CD4-positive, alpha-beta T cell (primary cell): Measurements from ENCODE around the gene WDR27. TPM values are rescaled to one million over a fixed set of nuclear protein-coding genes. Genes with fewer than 3 reads are reported as not detected.

Source experiments
- ATAC-seq: fragments of 200-7000 bp; cut with Tn5 transposase; one replicate; pipeline ENCODE4 v1.10.0; 2022; ENCODE audit warnings: mild to moderate bottlenecking; ENCODE audit not compliant: poor library complexity
- CTCF ChIA-PET: fragments of 350-600 bp; sonication (Branson Sonifier 250); formaldehyde crosslinking; loops from one replicate; lab custom pipeline; 2021; ENCODE audit warnings: antibody characterized with exemption, inconsistent platforms; lab: Charles Lee
- POLR2A ChIA-PET: fragments of 350-600 bp; sonication (Branson Sonifier 250); formaldehyde crosslinking; loops from one replicate; lab custom pipeline; 2021; ENCODE audit warnings: antibody characterized with exemption, inconsistent platforms; lab: Charles Lee
- DNase-seq, 14 experiments: peaks; one replicate each; pipeline ENCODE4 v3.0.0-alpha.2; 2013 to 2020; ENCODE audit warnings: mixed read lengths in 2 of 14
- H3K27ac ChIP-seq, 2 donors: one replicate each; pipeline versions ENCODE4 v1.5.1 to v1.7.0; 2013; ENCODE audit warnings: low read length in 2 of 2, low read depth in 1 of 2, mild to moderate bottlenecking in 1 of 2
- H3K27me3 ChIP-seq, 2 experiments: 1 replicate in 1 of 2; 2 replicates in 1 of 2; pipeline versions ENCODE4 v1.6.1 to v1.7.0; 2013; ENCODE audit warnings: low read length in 2 of 2, control low read depth in 1 of 2, mild to moderate bottlenecking in 1 of 2, moderate library complexity in 1 of 2; ENCODE audit not compliant: insufficient read depth in 2 of 2, control insufficient read depth in 1 of 2
- H3K36me3 ChIP-seq: one replicate; pipeline ENCODE4 v1.6.1; 2013; ENCODE audit warnings: low read length, control low read depth; ENCODE audit not compliant: insufficient read depth
- H3K4me1 ChIP-seq: one replicate; pipeline ENCODE4 v1.6.1; 2013; ENCODE audit warnings: low read length, control low read depth; ENCODE audit not compliant: insufficient read depth
- H3K4me3 ChIP-seq: one replicate; pipeline ENCODE4 v1.5.1; 2013; ENCODE audit warnings: mild to moderate bottlenecking, low read length, moderate library complexity
- H3K9me3 ChIP-seq, 2 experiments: 1 replicate in 1 of 2; 2 replicates in 1 of 2; pipeline versions ENCODE4 v1.6.1 to v1.7.0; 2013; ENCODE audit warnings: low read length in 2 of 2, mild to moderate bottlenecking in 2 of 2, control low read depth in 1 of 2, moderate library complexity in 1 of 2; ENCODE audit not compliant: control insufficient read depth in 1 of 2, insufficient read depth in 1 of 2
- H3K27ac Mint-ChIP-seq: one replicate; pipeline ENCODE4 v1.8.0; 2020; ENCODE audit warnings: mixed read lengths
- H3K27me3 Mint-ChIP-seq: one replicate; pipeline ENCODE4 v1.8.0; 2021; ENCODE audit warnings: mixed read lengths
- H3K36me3 Mint-ChIP-seq: one replicate; pipeline ENCODE4 v1.8.0; 2021; ENCODE audit warnings: low read depth, mixed read lengths
- H3K4me1 Mint-ChIP-seq: one replicate; pipeline ENCODE4 v1.8.0; 2021; ENCODE audit warnings: low read depth, mixed read lengths
- H3K4me3 Mint-ChIP-seq: one replicate; pipeline ENCODE4 v1.8.0; 2020; ENCODE audit warnings: mild to moderate bottlenecking, mixed read lengths
- H3K9me3 Mint-ChIP-seq: one replicate; pipeline ENCODE4 v1.8.0; 2020; ENCODE audit warnings: mixed read lengths
- CTCF ChIP-seq: fragments of 200-600 bp; IDR thresholded peaks from one replicate; pipeline ENCODE4 v1.8.0; 2022; ENCODE audit warnings: antibody characterized with exemption, mild to moderate bottlenecking
- intact Hi-C, 2 experiments: fragments of 100-400 bp; cut with DNase I in 1 of 2; cut with micrococcal nuclease in 1 of 2; formaldehyde crosslinking; loops; one replicate each; pipeline versions ENCODE4 v1.15.1 to v1.9.0; 2023 to 2025; cut with DNase I, micrococcal nuclease
- total RNA-seq, 174 experiments: library from RNA in 2 of 174; stranded (reverse) in 2 of 174; gene quantifications; one replicate each; pipeline ENCODE4 v1.2.3 and lab custom pipeline; 2021 to 2026

WDR27 gene
- total RNA-seq, 2 experiments from 2014 or later: 22.0 to 23.5 TPM

GRCh38 chr6:169661391-169661756, 40.5 kb downstream of the WDR27 start:
- ChIA-PET POLR2A (no interaction called here), CTCF (no interaction called here)
- no peaks in the 10 kb centered on the region for H3K27me3 Mint-ChIP-seq
- intact Hi-C loops: no loop called here
- H3K4me1 ChIP-seq: no peaks in the 10 kb centered on the region
- no peak overlapping the region for H3K4me3 Mint-ChIP-seq
- H3K4me3 ChIP-seq: no peak overlapping the region
- no peak for DNase-seq
- peaks cover 9% of the 10 kb centered on the region for H3K36me3 ChIP-seq
- no peaks in the 10 kb centered on the region for H3K4me1 Mint-ChIP-seq
- no peak overlapping the region for H3K27ac ChIP-seq
- no peak for ATAC-seq
- peaks cover 50% of the 10 kb centered on the region for H3K36me3 Mint-ChIP-seq
- no peaks in the 10 kb centered on the region for H3K9me3 ChIP-seq
- H3K27me3 ChIP-seq: no peaks in the 10 kb centered on the region
- no peak for TF ChIP-seq CTCF
- no peak overlapping the region for H3K27ac Mint-ChIP-seq
- no peaks in the 10 kb centered on the region for H3K9me3 Mint-ChIP-seq

DNA sequence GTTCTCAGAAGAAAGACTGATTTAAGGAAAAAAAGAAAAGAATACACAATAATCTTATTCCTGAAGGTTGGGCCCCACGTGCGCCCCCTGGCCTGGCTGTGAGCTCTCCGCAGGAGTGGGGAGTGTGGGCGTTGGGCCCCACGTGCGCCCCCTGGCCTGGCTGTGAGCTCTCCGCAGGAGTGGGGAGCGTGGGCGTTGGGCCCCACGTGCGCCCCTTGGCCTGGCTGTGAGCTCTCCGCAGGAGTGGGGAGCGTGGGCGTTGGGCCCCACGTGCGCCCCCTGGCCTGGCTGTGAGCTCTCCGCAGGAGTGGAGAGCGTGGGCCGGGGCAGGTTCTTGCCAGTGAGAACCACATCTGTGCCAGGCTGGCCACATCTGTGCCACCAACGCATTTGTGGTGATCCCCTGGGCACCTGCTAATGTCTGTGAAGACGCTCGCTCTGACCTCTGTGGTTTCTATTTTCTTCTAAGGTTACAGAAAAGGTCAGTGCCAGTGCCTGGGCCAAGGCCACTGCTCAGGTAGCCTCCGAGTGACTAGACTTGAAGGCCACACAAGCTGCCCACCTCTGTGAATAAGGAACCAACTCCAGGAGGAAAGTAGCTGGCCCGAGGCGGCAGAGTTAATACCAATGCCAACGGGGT, 41.0 kb downstream of the WDR27 start:
- no peaks in the 10 kb centered on the region for H3K27me3 ChIP-seq
- H3K4me1 ChIP-seq: peaks cover 1% of the 10 kb centered on the region
- TF ChIP-seq CTCF: no peak
- Mint-ChIP-seq H3K27me3 (no peaks in the 10 kb centered on the region), H3K4me3 (no peak overlapping the region), H3K9me3 (no peaks in the 10 kb centered on the region), H3K27ac (no peak overlapping the region), H3K36me3 (peaks cover 47% of the 10 kb centered on the region), H3K4me1 (no peaks in the 10 kb centered on the region)
- ChIA-PET CTCF (no interaction called here), POLR2A (no interaction called here)
- no peak overlapping the region for H3K27ac ChIP-seq
- no peak overlapping the region for H3K4me3 ChIP-seq
- H3K9me3 ChIP-seq: no peaks in the 10 kb centered on the region
- ATAC-seq (no peak), DNase-seq (no peak)
- intact Hi-C loops: no loop called here
- H3K36me3 ChIP-seq: peaks cover 7% of the 10 kb centered on the region

DNA sequence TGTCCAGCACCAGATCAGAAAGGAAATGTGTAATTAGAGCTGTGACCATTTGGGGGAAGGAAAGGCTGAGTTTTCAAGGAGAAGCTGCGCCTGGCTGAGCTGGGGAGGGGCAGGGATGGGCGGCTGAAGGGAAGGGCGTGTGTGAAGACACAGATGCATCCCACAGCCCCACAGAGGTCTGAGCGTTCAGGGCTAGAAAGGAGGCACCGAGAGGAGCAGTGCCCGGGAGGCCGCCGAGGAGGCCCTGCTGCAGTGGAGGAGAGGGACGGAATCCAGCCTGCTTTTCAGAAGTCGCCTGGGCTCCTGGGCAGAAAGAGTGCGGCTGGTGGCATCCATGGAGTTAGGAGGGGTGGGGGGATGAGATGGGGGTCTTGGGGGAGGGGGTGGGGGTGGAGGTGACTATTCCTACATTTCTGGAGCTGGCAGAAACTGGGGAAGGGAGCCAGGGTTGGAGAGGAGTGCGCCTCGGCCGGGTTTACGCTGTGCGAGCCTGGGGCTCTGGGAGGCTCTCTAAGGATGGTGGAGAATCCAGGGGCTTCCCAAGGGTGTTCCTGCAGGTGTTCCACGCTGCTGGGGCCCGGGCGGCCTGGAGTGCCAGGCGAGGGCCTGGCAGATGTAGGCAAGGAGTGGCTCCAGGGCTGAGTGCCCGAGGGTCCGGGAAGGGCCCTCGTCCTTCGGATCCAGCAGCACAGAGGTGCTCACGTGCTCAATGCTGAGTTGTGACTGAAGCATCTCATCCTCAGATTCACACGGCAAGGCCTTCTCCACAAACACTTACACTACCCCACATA, 41.8 kb downstream of the WDR27 start:
- TF ChIP-seq CTCF: no peak

More for the DNA sequence above, 41.8 kb downstream of the WDR27 start:
- H3K4me1 Mint-ChIP-seq: peaks cover 5% of the 10 kb centered on the region
- H3K9me3 Mint-ChIP-seq: no peaks in the 10 kb centered on the region
- H3K27ac Mint-ChIP-seq: no peak overlapping the region
- no peak overlapping the region for H3K4me3 Mint-ChIP-seq
- H3K9me3 ChIP-seq: no peaks in the 10 kb centered on the region
- H3K36me3 ChIP-seq: peaks cover 7% of the 10 kb centered on the region
- POLR2A ChIA-PET: no interaction called here
- ATAC-seq: no peak
- CTCF ChIA-PET: no interaction called here
- no peak for DNase-seq
- H3K4me1 ChIP-seq: peaks cover 10% of the 10 kb centered on the region
- H3K27me3 Mint-ChIP-seq: no peaks in the 10 kb centered on the region
- H3K4me3 ChIP-seq: no peak overlapping the region
- no peak overlapping the region for H3K27ac ChIP-seq
- intact Hi-C loops: loop anchor here (5.0 to 10.0 kb wide), 2 partner anchors 42 to 155 kb away; partner anchors contain the start of genes C6orf120 (in 1 of the 2) and WDR27 (in 1 of the 2)
- no peaks in the 10 kb centered on the region for H3K27me3 ChIP-seq
- peaks cover 42% of the 10 kb centered on the region for H3K36me3 Mint-ChIP-seq
